WTC11 (cell line): ENCODE measurements around the gene PEX11B.

Experiments
- ETV6 ChIP-seq: sonication (generic); formaldehyde crosslinking; IDR thresholded peaks from 2 replicates; pipeline ENCODE4 v1.8.1; 2022; ENCODE audit warnings: mild to moderate bottlenecking, missing genetic modification reagents
- SP1 ChIP-seq: sonication (generic); formaldehyde crosslinking; conservative IDR thresholded peaks from 2 replicates; pipeline ENCODE4 v1.8.1; 2022; ENCODE audit warnings: missing genetic modification reagents
- TP53 ChIP-seq: sonication (generic); formaldehyde crosslinking; IDR thresholded peaks from 2 replicates; pipeline ENCODE4 v1.8.1; 2023; ENCODE audit warnings: mild to moderate bottlenecking, missing genetic modification reagents
- TF ChIP-seq, protein P1 (sequence below): sonication (generic); formaldehyde crosslinking; IDR thresholded peaks from 2 replicates; pipeline ENCODE4 v1.8.1; 2023; ENCODE audit warnings: mild to moderate bottlenecking, missing genetic modification reagents
- TF ChIP-seq, protein P2 (sequence below): fragments of 200-600 bp; IDR thresholded peaks from 2 replicates; pipeline ENCODE4 v1.8.0; 2022; ENCODE audit warnings: antibody characterized with exemption
- TF ChIP-seq, protein P3 (sequence below): sonication (generic); formaldehyde crosslinking; IDR thresholded peaks from 2 replicates; pipeline ENCODE4 v1.8.0; 2022; ENCODE audit warnings: mild to moderate bottlenecking, missing genetic modification reagents
- TF ChIP-seq, protein P4 (sequence below): sonication (generic); formaldehyde crosslinking; IDR thresholded peaks from 2 replicates; pipeline ENCODE4 v1.8.0; 2022; ENCODE audit warnings: mild to moderate bottlenecking, missing genetic modification reagents

DNA sequence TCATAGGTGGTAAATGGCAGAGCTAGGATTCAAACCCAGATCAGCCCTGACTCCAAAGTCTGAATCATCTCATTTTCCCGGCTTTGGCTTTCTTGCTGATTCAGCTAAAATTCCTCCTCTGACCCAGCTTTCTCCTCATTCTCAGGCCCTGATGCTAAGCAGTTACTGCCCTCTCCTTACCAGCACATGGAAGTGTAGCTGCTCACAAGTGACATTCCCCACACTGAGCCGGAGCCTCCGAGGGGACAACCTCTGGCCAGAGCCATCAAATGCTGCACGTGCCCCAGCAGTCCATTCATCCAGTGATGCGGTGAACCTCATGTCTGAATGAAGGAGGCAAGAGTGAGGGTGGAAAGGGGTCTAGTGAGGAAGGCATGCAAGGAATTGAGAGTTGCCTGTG lies 19.8 kb downstream of the PEX11B start:
- TF ChIP-seq, protein P1, sequence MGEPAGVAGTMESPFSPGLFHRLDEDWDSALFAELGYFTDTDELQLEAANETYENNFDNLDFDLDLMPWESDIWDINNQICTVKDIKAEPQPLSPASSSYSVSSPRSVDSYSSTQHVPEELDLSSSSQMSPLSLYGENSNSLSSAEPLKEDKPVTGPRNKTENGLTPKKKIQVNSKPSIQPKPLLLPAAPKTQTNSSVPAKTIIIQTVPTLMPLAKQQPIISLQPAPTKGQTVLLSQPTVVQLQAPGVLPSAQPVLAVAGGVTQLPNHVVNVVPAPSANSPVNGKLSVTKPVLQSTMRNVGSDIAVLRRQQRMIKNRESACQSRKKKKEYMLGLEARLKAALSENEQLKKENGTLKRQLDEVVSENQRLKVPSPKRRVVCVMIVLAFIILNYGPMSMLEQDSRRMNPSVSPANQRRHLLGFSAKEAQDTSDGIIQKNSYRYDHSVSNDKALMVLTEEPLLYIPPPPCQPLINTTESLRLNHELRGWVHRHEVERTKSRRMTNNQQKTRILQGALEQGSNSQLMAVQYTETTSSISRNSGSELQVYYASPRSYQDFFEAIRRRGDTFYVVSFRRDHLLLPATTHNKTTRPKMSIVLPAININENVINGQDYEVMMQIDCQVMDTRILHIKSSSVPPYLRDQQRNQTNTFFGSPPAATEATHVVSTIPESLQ, result no peak
- no peak for TF ChIP-seq TP53 (CRISPR knock-in tag)
- TF ChIP-seq, protein P2, sequence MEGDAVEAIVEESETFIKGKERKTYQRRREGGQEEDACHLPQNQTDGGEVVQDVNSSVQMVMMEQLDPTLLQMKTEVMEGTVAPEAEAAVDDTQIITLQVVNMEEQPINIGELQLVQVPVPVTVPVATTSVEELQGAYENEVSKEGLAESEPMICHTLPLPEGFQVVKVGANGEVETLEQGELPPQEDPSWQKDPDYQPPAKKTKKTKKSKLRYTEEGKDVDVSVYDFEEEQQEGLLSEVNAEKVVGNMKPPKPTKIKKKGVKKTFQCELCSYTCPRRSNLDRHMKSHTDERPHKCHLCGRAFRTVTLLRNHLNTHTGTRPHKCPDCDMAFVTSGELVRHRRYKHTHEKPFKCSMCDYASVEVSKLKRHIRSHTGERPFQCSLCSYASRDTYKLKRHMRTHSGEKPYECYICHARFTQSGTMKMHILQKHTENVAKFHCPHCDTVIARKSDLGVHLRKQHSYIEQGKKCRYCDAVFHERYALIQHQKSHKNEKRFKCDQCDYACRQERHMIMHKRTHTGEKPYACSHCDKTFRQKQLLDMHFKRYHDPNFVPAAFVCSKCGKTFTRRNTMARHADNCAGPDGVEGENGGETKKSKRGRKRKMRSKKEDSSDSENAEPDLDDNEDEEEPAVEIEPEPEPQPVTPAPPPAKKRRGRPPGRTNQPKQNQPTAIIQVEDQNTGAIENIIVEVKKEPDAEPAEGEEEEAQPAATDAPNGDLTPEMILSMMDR, result no peak
- TF ChIP-seq ETV6 (CRISPR knock-in tag), result no peak
- TF ChIP-seq SP1 (CRISPR knock-in tag), result no peak
- TF ChIP-seq, protein P3, sequence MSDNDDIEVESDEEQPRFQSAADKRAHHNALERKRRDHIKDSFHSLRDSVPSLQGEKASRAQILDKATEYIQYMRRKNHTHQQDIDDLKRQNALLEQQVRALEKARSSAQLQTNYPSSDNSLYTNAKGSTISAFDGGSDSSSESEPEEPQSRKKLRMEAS, result no peak
- TF ChIP-seq, protein P4, sequence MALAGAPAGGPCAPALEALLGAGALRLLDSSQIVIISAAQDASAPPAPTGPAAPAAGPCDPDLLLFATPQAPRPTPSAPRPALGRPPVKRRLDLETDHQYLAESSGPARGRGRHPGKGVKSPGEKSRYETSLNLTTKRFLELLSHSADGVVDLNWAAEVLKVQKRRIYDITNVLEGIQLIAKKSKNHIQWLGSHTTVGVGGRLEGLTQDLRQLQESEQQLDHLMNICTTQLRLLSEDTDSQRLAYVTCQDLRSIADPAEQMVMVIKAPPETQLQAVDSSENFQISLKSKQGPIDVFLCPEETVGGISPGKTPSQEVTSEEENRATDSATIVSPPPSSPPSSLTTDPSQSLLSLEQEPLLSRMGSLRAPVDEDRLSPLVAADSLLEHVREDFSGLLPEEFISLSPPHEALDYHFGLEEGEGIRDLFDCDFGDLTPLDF (CRISPR knock-in tag), result no peak
